ENCODE results near the gene MYO3B.

Gene MYO3B

GRCh38 chr2:170502361-170503130 is 324.6 kb downstream of the MYO3B start:
- no peak overlapping the region for H3K4me3 ChIP-seq (ENCODE audit: low read length)
- DNase-seq (ENCODE audit: low read depth, low spot score) = no peak

- no peak for DNase-seq (ENCODE audit: low read depth, low spot score)
- H3K4me3 ChIP-seq (ENCODE audit: low read length) = no peak overlapping the region
Measured at GRCh38 chr2:170503563-170503962, 325.6 kb downstream of the MYO3B start.

- H3K4me3 ChIP-seq (ENCODE audit: low read length) = no peak overlapping the region
Measured at GRCh38 chr2:170503971-170504809, 326.2 kb downstream of the MYO3B start.

GRCh38 chr2:170504810-170505145 is 326.8 kb downstream of the MYO3B start:
- H3K4me3 ChIP-seq (ENCODE audit: low read length) = no peak overlapping the region
- no peak for DNase-seq (ENCODE audit: low read depth, low spot score)

More at GRCh38 chr2:170503971-170504809, 326.2 kb downstream of the MYO3B start:
- no peak for DNase-seq (ENCODE audit: low read depth, low spot score)

- no peak for DNase-seq (ENCODE audit: low read depth, low spot score)
- no peak overlapping the region for H3K4me3 ChIP-seq (ENCODE audit: low read length)
Measured at GRCh38 chr2:170505631-170506275, 327.8 kb downstream of the MYO3B start.

- DNase-seq (ENCODE audit: low read depth, low spot score) = no peak
- H3K4me3 ChIP-seq (ENCODE audit: low read length) = no peak overlapping the region
Measured at GRCh38 chr2:170509452-170510193, 331.7 kb downstream of the MYO3B start.

- no peak for DNase-seq (ENCODE audit: low read depth, low spot score)
- H3K4me3 ChIP-seq (ENCODE audit: low read length) = no peak overlapping the region
Measured at GRCh38 chr2:170512266-170512665, 334.3 kb downstream of the MYO3B start.

GRCh38 chr2:170514140-170514539 is 336.2 kb downstream of the MYO3B start:
- no peak for DNase-seq (ENCODE audit: low read depth, low spot score)
- H3K4me3 ChIP-seq (ENCODE audit: low read length) = no peak overlapping the region

- no peak overlapping the region for H3K4me3 ChIP-seq (ENCODE audit: low read length)
- DNase-seq (ENCODE audit: low read depth, low spot score) = no peak
Measured at GRCh38 chr2:170517538-170517937, 339.6 kb downstream of the MYO3B start.

GRCh38 chr2:170518911-170519310 is 341.0 kb downstream of the MYO3B start:
- no peak for DNase-seq (ENCODE audit: low read depth, low spot score)
- H3K4me3 ChIP-seq (ENCODE audit: low read length) = no peak overlapping the region

GRCh38 chr2:170521299-170521698 is 343.4 kb downstream of the MYO3B start:
- H3K4me3 ChIP-seq (ENCODE audit: low read length) = no peak overlapping the region
- no peak for DNase-seq (ENCODE audit: low read depth, low spot score)

- no peak for DNase-seq (ENCODE audit: low read depth, low spot score)
- no peak overlapping the region for H3K4me3 ChIP-seq (ENCODE audit: low read length)
Measured at GRCh38 chr2:170523506-170523905, 345.6 kb downstream of the MYO3B start.

GRCh38 chr2:170524828-170525565 is 347.1 kb downstream of the MYO3B start:
- no peak for DNase-seq (ENCODE audit: low read depth, low spot score)
- H3K4me3 ChIP-seq (ENCODE audit: low read length) = no peak overlapping the region

GRCh38 chr2:170525566-170525900 is 347.6 kb downstream of the MYO3B start:
- DNase-seq (ENCODE audit: low read depth, low spot score) = no peak
- H3K4me3 ChIP-seq (ENCODE audit: low read length) = no peak overlapping the region

- no peak overlapping the region for H3K4me3 ChIP-seq (ENCODE audit: low read length)
Measured at GRCh38 chr2:170530284-170530745, 352.4 kb downstream of the MYO3B start.

GRCh38 chr2:170530803-170531564 is 353.0 kb downstream of the MYO3B start:
- H3K4me3 ChIP-seq (ENCODE audit: low read length) = no peak overlapping the region
- DNase-seq (ENCODE audit: low read depth, low spot score) = no peak

More at GRCh38 chr2:170530284-170530745, 352.4 kb downstream of the MYO3B start:
- no peak for DNase-seq (ENCODE audit: low read depth, low spot score)

- no peak for DNase-seq (ENCODE audit: low read depth, low spot score)
- H3K4me3 ChIP-seq (ENCODE audit: low read length) = no peak overlapping the region
Measured at GRCh38 chr2:170531876-170532275, 353.9 kb downstream of the MYO3B start.

- DNase-seq (ENCODE audit: low read depth, low spot score) = no peak
- H3K4me3 ChIP-seq (ENCODE audit: low read length) = no peak overlapping the region
Measured at GRCh38 chr2:170533156-170533555, 355.2 kb downstream of the MYO3B start.
